Activated naive CD4-positive, alpha-beta T cell (primary cell): ENCODE results near the gene HSBP1L1.
A peak's percentile ranks its signal among the peaks of the same experiment; 100 is the strongest.

Experiments used
- DNase-seq, 4 experiments: peaks; one replicate each; lab custom pipeline; 2025; lab: John Stamatoyannopoulos, UW

HSBP1L1 gene

GRCh38 chr18:79964330-79965118 lies at the start of gene HSBP1L1:
HSBP1L1 (plus strand) TSS chr18:79964643; CDS start chr18:79964736, 93 bp downstream.
- DNase-seq, result peak in 3 of 4 experiments; percentile 28 to 70 (median 41)

GRCh38 chr18:79915161-79916127 lies 49.0 kb upstream of the HSBP1L1 start:
- DNase-seq, result no peak

- DNase-seq, result no peak
Observed at GRCh38 chr18:79916128-79916494, 48.3 kb upstream of the HSBP1L1 start.

- DNase-seq, result no peak
Observed at GRCh38 chr18:79916546-79917168, 47.8 kb upstream of the HSBP1L1 start.

- no peak for DNase-seq
Observed at GRCh38 chr18:79917169-79917852, 47.1 kb upstream of the HSBP1L1 start.

GRCh38 chr18:79917853-79918614 lies 46.4 kb upstream of the HSBP1L1 start:
- no peak for DNase-seq

GRCh38 chr18:79918615-79919011 lies 45.8 kb upstream of the HSBP1L1 start:
- no peak for DNase-seq

GRCh38 chr18:79919089-79919488 lies 45.4 kb upstream of the HSBP1L1 start:
- DNase-seq, result no peak

- no peak for DNase-seq
Observed at GRCh38 chr18:79921984-79922965, 42.2 kb upstream of the HSBP1L1 start.

- no peak for DNase-seq
Observed at GRCh38 chr18:79922971-79923411, 41.5 kb upstream of the HSBP1L1 start.

GRCh38 chr18:79923896-79924585 lies 40.4 kb upstream of the HSBP1L1 start:
- no peak for DNase-seq

GRCh38 chr18:79924814-79925731 lies 39.4 kb upstream of the HSBP1L1 start:
- no peak for DNase-seq

- DNase-seq, result no peak
Observed at GRCh38 chr18:79926306-79926705, 38.1 kb upstream of the HSBP1L1 start.

- DNase-seq, result no peak
Observed at GRCh38 chr18:79926715-79927606, 37.5 kb upstream of the HSBP1L1 start.

GRCh38 chr18:79927607-79928562 lies 36.6 kb upstream of the HSBP1L1 start:
- no peak for DNase-seq

- no peak for DNase-seq
Observed at GRCh38 chr18:79928563-79928960, 35.9 kb upstream of the HSBP1L1 start.
